H1 (cell line): Measurements from ENCODE around the gene OMP.

Source experiments
- CTCF ChIP-seq, 3 experiments: IDR thresholded peaks; 1 replicate in 2 of 3; 2 replicates in 1 of 3; pipeline versions ENCODE4 v1.5.1 to v1.6.1; 2011; ENCODE audit warnings: low read length in 3 of 3, mild to moderate bottlenecking in 3 of 3, inconsistent platforms in 2 of 3, low read depth in 1 of 3, moderate library complexity in 1 of 3; ENCODE audit not compliant: insufficient read depth in 1 of 3; ENCODE audit errors: control extremely low read depth in 1 of 3
- FOSL1 ChIP-seq: IDR thresholded peaks from 2 replicates; pipeline ENCODE4 v1.6.1; 2011; ENCODE audit warnings: mild to moderate bottlenecking, low read depth, low read length, moderate library complexity; ENCODE audit not compliant: insufficient read depth
- POLR2A ChIP-seq, 2 experiments: IDR thresholded peaks; 1 replicate in 1 of 2; 2 replicates in 1 of 2; pipeline ENCODE4 v1.6.1; 2011; ENCODE audit warnings: low read depth in 2 of 2, low read length in 2 of 2, mild to moderate bottlenecking in 2 of 2; ENCODE audit errors: control extremely low read depth in 1 of 2
- TCF12 ChIP-seq: IDR thresholded peaks from 2 replicates; pipeline ENCODE4 v1.6.1; 2011; ENCODE audit warnings: low read depth, mild to moderate bottlenecking, low read length

DNA sequence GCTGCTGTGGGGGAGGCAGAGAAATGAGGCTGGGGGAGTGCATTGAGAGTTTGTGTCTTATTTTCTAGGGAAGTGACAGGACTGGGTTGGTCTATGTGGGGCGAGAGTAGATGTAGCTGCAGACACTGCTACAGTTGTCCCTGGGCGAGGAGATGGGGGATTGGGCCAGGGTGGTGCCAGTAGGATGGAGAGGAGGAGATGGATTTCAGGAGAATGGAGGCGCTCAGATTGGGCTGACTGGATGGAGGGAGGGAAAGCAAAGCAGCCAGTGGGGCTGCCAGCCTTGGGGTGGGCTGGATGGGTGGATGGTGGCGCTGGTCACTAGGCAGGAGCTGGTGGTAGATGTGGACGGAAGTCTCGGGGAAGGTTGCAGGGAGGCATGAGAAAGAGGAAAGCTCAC is 9.3 kb downstream of the OMP start:
- TF ChIP-seq CTCF (IDR thresholded peaks at IDR 0.05; ENCODE audit: control extremely low read depth in 1 of 3, insufficient read depth in 1 of 3, low read depth in 1 of 3, low read length in 3 of 3) (no peak), POLR2A (IDR thresholded peaks at IDR 0.05; ENCODE audit: control extremely low read depth in 1 of 2, low read depth in 2 of 2, low read length in 2 of 2) (no peak), FOSL1 (no peak), TCF12 (no peak)
